HepG2 (cell line): Measurements from ENCODE around the gene CBLN3. TPM values are rescaled to one million over a fixed set of nuclear protein-coding genes. Genes with fewer than 3 reads are reported as not detected.

Experiments
- CEBPB ChIP-seq: IDR thresholded peaks from 2 replicates; pipeline ENCODE4 v1.6.1; 2011; ENCODE audit warnings: low read depth, low read length, improper control_type of control experiment, borderline replicate concordance
- CHD4 ChIP-seq: fragments of 200-600 bp; sonication (generic); IDR thresholded peaks from 2 replicates; pipeline ENCODE4 v1.7.0; 2017; ENCODE audit warnings: mild to moderate bottlenecking, low read length, borderline replicate concordance
- DMAP1 ChIP-seq: IDR thresholded peaks from 2 replicates; pipeline ENCODE4 v1.6.1; 2016
- DR1 ChIP-seq: sonication (generic); formaldehyde crosslinking; IDR thresholded peaks from 2 replicates; pipeline ENCODE4 v1.8.0; 2021; ENCODE audit warnings: mild to moderate bottlenecking, missing genetic modification reagents, inconsistent platforms
- EED ChIP-seq: sonication (generic); formaldehyde crosslinking; IDR thresholded peaks from 2 replicates; pipeline ENCODE4 v1.5.0; 2020; ENCODE audit warnings: mild to moderate bottlenecking, missing genetic modification reagents
- FOXA1 ChIP-seq, 2 experiments: fragments of 450-650 bp in 1 of 2; sonication (generic) in 1 of 2; formaldehyde crosslinking in 1 of 2; IDR thresholded peaks; 2 replicates each; pipeline versions ENCODE4 v1.4.0 to v1.6.1; 2016 to 2020; ENCODE audit warnings: missing genetic modification reagents in 1 of 2
- GPBP1L1 ChIP-seq: sonication (generic); formaldehyde crosslinking; IDR thresholded peaks from 2 replicates; pipeline ENCODE4 v1.5.0; 2020; ENCODE audit warnings: mild to moderate bottlenecking, missing genetic modification reagents
- HNRNPK ChIP-seq: fragments of 200-400 bp; formaldehyde crosslinking; IDR thresholded peaks from 2 replicates; pipeline ENCODE4 v1.6.1; 2018; ENCODE audit warnings: low read length, low read depth, moderate library complexity, mild to moderate bottlenecking; ENCODE audit not compliant: poor library complexity, severe bottlenecking
- IKZF4 ChIP-seq: sonication (generic); formaldehyde crosslinking; IDR thresholded peaks from 2 replicates; pipeline ENCODE4 v1.5.1; 2020; ENCODE audit warnings: borderline replicate concordance, mild to moderate bottlenecking, low read depth, missing genetic modification reagents; ENCODE audit errors: not compliant biosample characterization
- KMT2B ChIP-seq: IDR thresholded peaks from 2 replicates; pipeline ENCODE4 v1.6.1; 2016; ENCODE audit warnings: missing genetic modification reagents, missing compliant biosample characterization
- MEIS1 ChIP-seq: sonication (generic); formaldehyde crosslinking; IDR thresholded peaks from 2 replicates; pipeline ENCODE4 v1.9.0; 2021; ENCODE audit warnings: mild to moderate bottlenecking, missing genetic modification reagents, moderate library complexity, borderline replicate concordance
- MZF1 ChIP-seq: sonication (generic); formaldehyde crosslinking; IDR thresholded peaks from 2 replicates; pipeline ENCODE4 v1.8.1; 2023; ENCODE audit warnings: mild to moderate bottlenecking, missing genetic modification reagents, borderline replicate concordance
- NKX3-1 ChIP-seq: sonication (generic); formaldehyde crosslinking; IDR thresholded peaks from 2 replicates; pipeline ENCODE4 v1.5.0; 2020; ENCODE audit warnings: missing genetic modification reagents
- SCMH1 ChIP-seq: sonication (generic); formaldehyde crosslinking; IDR thresholded peaks from 2 replicates; pipeline ENCODE4 v1.9.0; 2021; ENCODE audit warnings: missing genetic modification reagents, mild to moderate bottlenecking, borderline replicate concordance
- SIX4 ChIP-seq: sonication (generic); formaldehyde crosslinking; IDR thresholded peaks from 2 replicates; pipeline ENCODE4 v1.4.0; 2020; ENCODE audit warnings: missing genetic modification reagents
- SPEN ChIP-seq: sonication (generic); formaldehyde crosslinking; IDR thresholded peaks from 2 replicates; pipeline ENCODE4 v1.5.1; 2020; ENCODE audit warnings: low read depth, mild to moderate bottlenecking, missing genetic modification reagents
- THAP9 ChIP-seq: sonication (generic); formaldehyde crosslinking; IDR thresholded peaks from 2 replicates; pipeline ENCODE4; 2020; ENCODE audit warnings: missing genetic modification reagents, mild to moderate bottlenecking, borderline replicate concordance
- WIZ ChIP-seq: sonication (generic); formaldehyde crosslinking; IDR thresholded peaks from 2 replicates; pipeline ENCODE4 v1.5.1; 2020; ENCODE audit warnings: mild to moderate bottlenecking, missing genetic modification reagents
- XBP1 ChIP-seq: sonication (generic); formaldehyde crosslinking; IDR thresholded peaks from 2 replicates; pipeline ENCODE4 v1.5.0; 2020; ENCODE audit warnings: missing genetic modification reagents
- ZBTB26 ChIP-seq: IDR thresholded peaks from 2 replicates; pipeline ENCODE4 v1.6.1; 2016; ENCODE audit warnings: missing compliant biosample characterization, missing genetic modification reagents, borderline replicate concordance
- ZNF207 ChIP-seq: fragments of 450-650 bp; IDR thresholded peaks from 2 replicates; pipeline ENCODE4 v1.6.1; 2016; ENCODE audit warnings: antibody characterized with exemption, borderline replicate concordance
- ZNF451 ChIP-seq: sonication (generic); formaldehyde crosslinking; IDR thresholded peaks from 2 replicates; pipeline ENCODE4 v1.5.0; 2020; ENCODE audit warnings: mild to moderate bottlenecking, missing genetic modification reagents
- ZNF564 ChIP-seq: sonication (generic); formaldehyde crosslinking; IDR thresholded peaks from 2 replicates; pipeline ENCODE4 v1.8.1; 2023; ENCODE audit warnings: mild to moderate bottlenecking, missing genetic modification reagents
- ZNF672 ChIP-seq: sonication (generic); formaldehyde crosslinking; IDR thresholded peaks from 2 replicates; pipeline ENCODE4 v1.8.1; 2022; ENCODE audit warnings: missing genetic modification reagents
- polyA plus RNA-seq, 8 experiments: library from polyadenylated mRNA; depleted of rRNA in 3 of 8; stranded (reverse) in 7 of 8; unstranded in 1 of 8; fragments of >200 nt; fragmentation: Illumina TruSeq in 4 of 8; extraction: Trizol in 4 of 8; gene quantifications; 2 replicates each; pipeline versions ENCODE4 v1.2.1 to v1.2.3, GENCODE V29; 2011 to 2016; ENCODE audit warnings: low read depth in 4 of 8, missing spikeins in 1 of 8, mixed read lengths in 1 of 8; ENCODE audit not compliant: insufficient read depth in 1 of 8
- total RNA-seq, 5 experiments: library from RNA; depleted of rRNA; stranded (reverse); fragments of >200 nt; fragmentation: Illumina TruSeq; extraction: Trizol; gene quantifications; 2 replicates each; pipeline ENCODE4 v1.2.3, GENCODE V29; 2016; ENCODE audit warnings: low read depth in 1 of 5

CBLN3 gene
- total and polyA plus RNA-seq, 2 of the 13 experiments (the other 11 are each of a cell fraction or from before 2014, with no cell fraction given) = 0.66 to 0.98 TPM

GRCh38 chr14:24430682-24431568, 1.5 kb upstream of the CBLN3 start (continued):
- TF ChIP-seq SIX4 (CRISPR knock-in tag) (no peak), SPEN (CRISPR knock-in tag) (peak; percentile 48; the same call in 1 of the 2 replicates), XBP1 (CRISPR knock-in tag) (no peak), SCMH1 (CRISPR knock-in tag) (no peak), EED (CRISPR knock-in tag) (0 out of 2 replicates have a peak, but pooled peaks have one; percentile 56), MEIS1 (CRISPR knock-in tag) (peak; percentile 72; the same call in 1 of the 2 replicates), IKZF4 (peak; percentile 10), ZNF207 (no peak), DR1 (no peak), ZNF672 (CRISPR knock-in tag) (no peak), WIZ (CRISPR knock-in tag) (no peak; the same call in 1 of the 2 replicates), THAP9 (CRISPR knock-in tag) (peak; percentile 76), FOXA1 (IDR thresholded peaks at IDR 0.05) (no peak), FOXA1 (CRISPR knock-in tag; IDR thresholded peaks at IDR 0.05) (no peak), ZNF564 (CRISPR knock-in tag) (no peak), GPBP1L1 (CRISPR knock-in tag) (no peak), CHD4 (peak; percentile 75; the same call in 1 of the 2 replicates), DMAP1 (0 out of 2 replicates have a peak, but pooled peaks have one; percentile 28), NKX3-1 (CRISPR knock-in tag) (no peak), CEBPB (no peak), KMT2B (no peak), HNRNPK (no peak), ZBTB26 (CRISPR knock-in tag) (no peak), ZNF451 (CRISPR knock-in tag) (no peak; the same call in 1 of the 2 replicates), MZF1 (peak; percentile 97)
